K562 (cell line): ENCODE data around the gene CD93. TPM values are rescaled to one million over a fixed set of nuclear protein-coding genes. Genes with fewer than 3 reads are reported as not detected.

Experiments used
- BCOR ChIP-seq: fragments of 450-650 bp; IDR thresholded peaks from 2 replicates; pipeline ENCODE4 v1.6.1; 2016
- DPF2 ChIP-seq: fragments of 450-650 bp; IDR thresholded peaks from 2 replicates; pipeline ENCODE4 v1.6.1; 2016
- ELF2 ChIP-seq: fragments of 250-450 bp; sonication (Bioruptor Pico); IDR thresholded peaks from 2 replicates; pipeline ENCODE4 v1.5.0; 2021; ENCODE audit warnings: mild to moderate bottlenecking
- GTF2A2 ChIP-seq: IDR thresholded peaks from 2 replicates; pipeline ENCODE4 v1.6.1; 2016; ENCODE audit warnings: mild to moderate bottlenecking, missing genetic modification characterization, missing compliant biosample characterization
- MTA1 ChIP-seq: fragments of 450-650 bp; IDR thresholded peaks from 2 replicates; pipeline ENCODE4 v1.6.1; 2017; ENCODE audit warnings: borderline replicate concordance
- MYBL2 ChIP-seq, 2 experiments: fragments of 450-650 bp in 1 of 2; sonication (generic) in 1 of 2; formaldehyde crosslinking in 1 of 2; IDR thresholded peaks; 2 replicates each; pipeline versions ENCODE4 v1.6.1 to v1.8.1; 2017 to 2022; ENCODE audit warnings: borderline replicate concordance in 1 of 2, inconsistent platforms in 1 of 2, low read depth in 1 of 2, mild to moderate bottlenecking in 1 of 2, missing genetic modification reagents in 1 of 2, moderate library complexity in 1 of 2
- RBBP5 ChIP-seq: fragments of 200-600 bp; sonication (generic); IDR thresholded peaks from 2 replicates; pipeline ENCODE4 v1.6.1; 2012; ENCODE audit warnings: borderline replicate concordance, mild to moderate bottlenecking, low read length, control low read depth, inconsistent platforms; ENCODE audit not compliant: insufficient read depth, poor library complexity, severe bottlenecking
- U2AF2 ChIP-seq: fragments of 200-400 bp; formaldehyde crosslinking; optimal IDR thresholded peaks from 2 replicates; pipeline ENCODE3; 2017; ENCODE audit warnings: low read depth, mild to moderate bottlenecking, low read length
- WHSC1 ChIP-seq: IDR thresholded peaks from one replicate; pipeline ENCODE4 v1.6.1; 2012; ENCODE audit warnings: low read length, control low read depth, inconsistent platforms
- ZKSCAN8 ChIP-seq: fragments of 200-800 bp; sonication (Bioruptor generic); IDR thresholded peaks from 2 replicates; pipeline ENCODE4 v1.6.1; 2016; ENCODE audit warnings: missing genetic modification characterization, missing compliant biosample characterization
- ZNF134 ChIP-seq: fragments of 250-450 bp; sonication (Bioruptor Pico); conservative IDR thresholded peaks from 2 replicates; pipeline ENCODE4 v1.4.0; 2020
- ZNF431 ChIP-seq: sonication (generic); formaldehyde crosslinking; IDR thresholded peaks from 2 replicates; pipeline ENCODE4 v1.8.0; 2022; ENCODE audit warnings: mild to moderate bottlenecking, missing genetic modification reagents
- polyA plus RNA-seq, 8 experiments: library from polyadenylated mRNA; depleted of rRNA in 4 of 8; stranded (reverse) in 5 of 8; unstranded in 3 of 8; fragments of >200 nt; fragmentation: Nextera tagmentation in 2 of 8; fragmentation: Illumina TruSeq in 1 of 8; extraction: Ambion mirVana in 2 of 8; extraction: Trizol in 1 of 8; gene quantifications; 2 replicates each; pipeline versions ENCODE4 v1.2.1 to v1.2.3, GENCODE V29; 2011 to 2014; ENCODE audit warnings: inconsistent platforms in 1 of 8, missing spikeins in 1 of 8
- total RNA-seq, 7 experiments: library from RNA; depleted of rRNA in 6 of 7; stranded (reverse); fragments of >200 nt in 6 of 7; fragmentation: Illumina TruSeq in 2 of 7; extraction: Trizol in 2 of 7; gene quantifications; 2 replicates each; pipeline versions ENCODE4 v1.2.1 to v1.2.3, GENCODE V29; 2011 to 2021; ENCODE audit warnings: low replicate concordance in 1 of 7
- TF ChIP-seq, protein P1 (sequence below): sonication (generic); formaldehyde crosslinking; IDR thresholded peaks from 2 replicates; pipeline ENCODE4 v1.8.0; 2023; ENCODE audit warnings: mild to moderate bottlenecking, missing genetic modification reagents
- TF ChIP-seq, protein P2 (sequence below): fragments of 450-650 bp; IDR thresholded peaks from 2 replicates; pipeline ENCODE4 v1.6.1; 2018; ENCODE audit not compliant: partially characterized antibody
- TF ChIP-seq, protein P3 (sequence below): fragments of 250-450 bp; sonication (Bioruptor Pico); IDR thresholded peaks from 2 replicates; pipeline ENCODE4 v1.8.0; 2021; ENCODE audit warnings: moderate library complexity, mild to moderate bottlenecking, inconsistent platforms
- TF ChIP-seq, protein P4 (sequence below): IDR thresholded peaks from 3 replicates; pipeline ENCODE4 v1.6.1; 2011; ENCODE audit warnings: borderline replicate concordance, mild to moderate bottlenecking, moderate library complexity; ENCODE audit not compliant: insufficient read length; ENCODE audit errors: extremely low read depth
- TF ChIP-seq, protein P5 (sequence below): fragments of 450-650 bp; IDR thresholded peaks from 2 replicates; pipeline ENCODE4 v1.6.1; 2016

Gene CD93
- total and polyA plus RNA-seq, 9 of the 15 experiments (the other 6 are each of a cell fraction or from before 2014, with no cell fraction given): 0.03 to 0.20 (median 0.05) TPM

DNA sequence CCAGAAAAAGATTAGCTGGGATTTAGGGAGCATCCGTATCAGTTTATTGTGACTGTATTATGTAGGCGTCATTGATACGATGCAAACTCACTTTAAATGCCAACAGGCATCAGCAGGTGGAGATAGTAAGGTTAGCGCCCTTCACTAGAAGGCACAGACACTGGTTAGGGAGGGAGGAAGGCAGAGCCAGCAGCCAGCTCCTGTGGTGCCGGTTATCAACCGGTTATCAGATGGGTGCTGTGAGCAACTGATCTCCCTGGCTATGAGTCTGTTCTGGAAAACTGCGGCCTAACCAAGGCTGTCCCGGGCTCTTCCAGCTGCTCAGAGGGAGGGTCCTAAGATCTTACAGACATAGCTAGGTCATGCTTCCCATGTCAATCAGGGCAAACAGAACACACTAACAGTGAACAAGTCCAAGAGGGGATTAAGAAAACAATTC is 47.5 kb upstream of the CD93 start (continued):
- TF ChIP-seq U2AF2: no peak
- TF ChIP-seq DPF2: 0 out of 2 replicates have a peak, but pooled peaks have one; percentile 3
- no peak for TF ChIP-seq WHSC1
- TF ChIP-seq ZNF134 (CRISPR knock-in tag): no peak
- TF ChIP-seq ZKSCAN8 (CRISPR knock-in tag): no peak
- no peak for TF ChIP-seq MYBL2 (IDR thresholded peaks at IDR 0.05; ENCODE audit: low read depth)
- no peak for TF ChIP-seq MYBL2 (CRISPR knock-in tag; IDR thresholded peaks at IDR 0.05; ENCODE audit: borderline replicate concordance)
- no peak for TF ChIP-seq BCOR
- TF ChIP-seq, protein P1, sequence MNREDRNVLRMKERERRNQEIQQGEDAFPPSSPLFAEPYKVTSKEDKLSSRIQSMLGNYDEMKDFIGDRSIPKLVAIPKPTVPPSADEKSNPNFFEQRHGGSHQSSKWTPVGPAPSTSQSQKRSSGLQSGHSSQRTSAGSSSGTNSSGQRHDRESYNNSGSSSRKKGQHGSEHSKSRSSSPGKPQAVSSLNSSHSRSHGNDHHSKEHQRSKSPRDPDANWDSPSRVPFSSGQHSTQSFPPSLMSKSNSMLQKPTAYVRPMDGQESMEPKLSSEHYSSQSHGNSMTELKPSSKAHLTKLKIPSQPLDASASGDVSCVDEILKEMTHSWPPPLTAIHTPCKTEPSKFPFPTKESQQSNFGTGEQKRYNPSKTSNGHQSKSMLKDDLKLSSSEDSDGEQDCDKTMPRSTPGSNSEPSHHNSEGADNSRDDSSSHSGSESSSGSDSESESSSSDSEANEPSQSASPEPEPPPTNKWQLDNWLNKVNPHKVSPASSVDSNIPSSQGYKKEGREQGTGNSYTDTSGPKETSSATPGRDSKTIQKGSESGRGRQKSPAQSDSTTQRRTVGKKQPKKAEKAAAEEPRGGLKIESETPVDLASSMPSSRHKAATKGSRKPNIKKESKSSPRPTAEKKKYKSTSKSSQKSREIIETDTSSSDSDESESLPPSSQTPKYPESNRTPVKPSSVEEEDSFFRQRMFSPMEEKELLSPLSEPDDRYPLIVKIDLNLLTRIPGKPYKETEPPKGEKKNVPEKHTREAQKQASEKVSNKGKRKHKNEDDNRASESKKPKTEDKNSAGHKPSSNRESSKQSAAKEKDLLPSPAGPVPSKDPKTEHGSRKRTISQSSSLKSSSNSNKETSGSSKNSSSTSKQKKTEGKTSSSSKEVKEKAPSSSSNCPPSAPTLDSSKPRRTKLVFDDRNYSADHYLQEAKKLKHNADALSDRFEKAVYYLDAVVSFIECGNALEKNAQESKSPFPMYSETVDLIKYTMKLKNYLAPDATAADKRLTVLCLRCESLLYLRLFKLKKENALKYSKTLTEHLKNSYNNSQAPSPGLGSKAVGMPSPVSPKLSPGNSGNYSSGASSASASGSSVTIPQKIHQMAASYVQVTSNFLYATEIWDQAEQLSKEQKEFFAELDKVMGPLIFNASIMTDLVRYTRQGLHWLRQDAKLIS (CRISPR knock-in tag): peak; percentile 70; the same call in 1 of the 2 replicates
- no peak for TF ChIP-seq MTA1
- TF ChIP-seq, protein P2, sequence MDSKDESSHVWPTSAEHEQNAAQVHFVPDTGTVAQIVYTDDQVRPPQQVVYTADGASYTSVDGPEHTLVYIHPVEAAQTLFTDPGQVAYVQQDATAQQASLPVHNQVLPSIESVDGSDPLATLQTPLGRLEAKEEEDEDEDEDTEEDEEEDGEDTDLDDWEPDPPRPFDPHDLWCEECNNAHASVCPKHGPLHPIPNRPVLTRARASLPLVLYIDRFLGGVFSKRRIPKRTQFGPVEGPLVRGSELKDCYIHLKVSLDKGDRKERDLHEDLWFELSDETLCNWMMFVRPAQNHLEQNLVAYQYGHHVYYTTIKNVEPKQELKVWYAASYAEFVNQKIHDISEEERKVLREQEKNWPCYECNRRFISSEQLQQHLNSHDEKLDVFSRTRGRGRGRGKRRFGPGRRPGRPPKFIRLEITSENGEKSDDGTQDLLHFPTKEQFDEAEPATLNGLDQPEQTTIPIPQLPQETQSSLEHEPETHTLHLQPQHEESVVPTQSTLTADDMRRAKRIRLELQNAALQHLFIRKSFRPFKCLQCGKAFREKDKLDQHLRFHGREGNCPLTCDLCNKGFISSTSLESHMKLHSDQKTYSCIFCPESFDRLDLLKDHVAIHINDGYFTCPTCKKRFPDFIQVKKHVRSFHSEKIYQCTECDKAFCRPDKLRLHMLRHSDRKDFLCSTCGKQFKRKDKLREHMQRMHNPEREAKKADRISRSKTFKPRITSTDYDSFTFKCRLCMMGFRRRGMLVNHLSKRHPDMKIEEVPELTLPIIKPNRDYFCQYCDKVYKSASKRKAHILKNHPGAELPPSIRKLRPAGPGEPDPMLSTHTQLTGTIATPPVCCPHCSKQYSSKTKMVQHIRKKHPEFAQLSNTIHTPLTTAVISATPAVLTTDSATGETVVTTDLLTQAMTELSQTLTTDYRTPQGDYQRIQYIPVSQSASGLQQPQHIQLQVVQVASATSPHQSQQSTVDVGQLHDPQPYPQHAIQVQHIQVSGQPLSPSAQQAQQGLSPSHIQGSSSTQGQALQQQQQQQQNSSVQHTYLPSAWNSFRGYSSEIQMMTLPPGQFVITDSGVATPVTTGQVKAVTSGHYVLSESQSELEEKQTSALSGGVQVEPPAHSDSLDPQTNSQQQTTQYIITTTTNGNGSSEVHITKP: no peak
- no peak for TF ChIP-seq RBBP5
- TF ChIP-seq, protein P3, sequence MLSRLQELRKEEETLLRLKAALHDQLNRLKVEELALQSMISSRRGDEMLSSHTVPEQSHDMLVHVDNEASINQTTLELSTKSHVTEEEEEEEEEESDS (CRISPR knock-in tag): no peak
- TF ChIP-seq ELF2 (CRISPR knock-in tag): no peak
- 0 out of 2 replicates have a peak, but pooled peaks have one; percentile 42 for TF ChIP-seq ZNF431 (CRISPR knock-in tag)
- TF ChIP-seq, protein P4, sequence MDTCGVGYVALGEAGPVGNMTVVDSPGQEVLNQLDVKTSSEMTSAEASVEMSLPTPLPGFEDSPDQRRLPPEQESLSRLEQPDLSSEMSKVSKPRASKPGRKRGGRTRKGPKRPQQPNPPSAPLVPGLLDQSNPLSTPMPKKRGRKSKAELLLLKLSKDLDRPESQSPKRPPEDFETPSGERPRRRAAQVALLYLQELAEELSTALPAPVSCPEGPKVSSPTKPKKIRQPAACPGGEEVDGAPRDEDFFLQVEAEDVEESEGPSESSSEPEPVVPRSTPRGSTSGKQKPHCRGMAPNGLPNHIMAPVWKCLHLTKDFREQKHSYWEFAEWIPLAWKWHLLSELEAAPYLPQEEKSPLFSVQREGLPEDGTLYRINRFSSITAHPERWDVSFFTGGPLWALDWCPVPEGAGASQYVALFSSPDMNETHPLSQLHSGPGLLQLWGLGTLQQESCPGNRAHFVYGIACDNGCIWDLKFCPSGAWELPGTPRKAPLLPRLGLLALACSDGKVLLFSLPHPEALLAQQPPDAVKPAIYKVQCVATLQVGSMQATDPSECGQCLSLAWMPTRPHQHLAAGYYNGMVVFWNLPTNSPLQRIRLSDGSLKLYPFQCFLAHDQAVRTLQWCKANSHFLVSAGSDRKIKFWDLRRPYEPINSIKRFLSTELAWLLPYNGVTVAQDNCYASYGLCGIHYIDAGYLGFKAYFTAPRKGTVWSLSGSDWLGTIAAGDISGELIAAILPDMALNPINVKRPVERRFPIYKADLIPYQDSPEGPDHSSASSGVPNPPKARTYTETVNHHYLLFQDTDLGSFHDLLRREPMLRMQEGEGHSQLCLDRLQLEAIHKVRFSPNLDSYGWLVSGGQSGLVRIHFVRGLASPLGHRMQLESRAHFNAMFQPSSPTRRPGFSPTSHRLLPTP: no peak
- no peak for TF ChIP-seq GTF2A2 (tag)
- TF ChIP-seq, protein P5, sequence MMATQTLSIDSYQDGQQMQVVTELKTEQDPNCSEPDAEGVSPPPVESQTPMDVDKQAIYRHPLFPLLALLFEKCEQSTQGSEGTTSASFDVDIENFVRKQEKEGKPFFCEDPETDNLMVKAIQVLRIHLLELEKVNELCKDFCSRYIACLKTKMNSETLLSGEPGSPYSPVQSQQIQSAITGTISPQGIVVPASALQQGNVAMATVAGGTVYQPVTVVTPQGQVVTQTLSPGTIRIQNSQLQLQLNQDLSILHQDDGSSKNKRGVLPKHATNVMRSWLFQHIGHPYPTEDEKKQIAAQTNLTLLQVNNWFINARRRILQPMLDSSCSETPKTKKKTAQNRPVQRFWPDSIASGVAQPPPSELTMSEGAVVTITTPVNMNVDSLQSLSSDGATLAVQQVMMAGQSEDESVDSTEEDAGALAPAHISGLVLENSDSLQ: peak; percentile 92
